ENCODE measurements around the gene RTN4IP1. TPM values are rescaled to one million over a fixed set of nuclear protein-coding genes. Genes with fewer than 3 reads are reported as not detected.

The RTN4IP1 gene
- total RNA-seq, 1 experiment from 2014 or later = 11.3 TPM

- DNase-seq (ENCODE audit: low read depth) = peak; percentile 83
These were observed 81.5 kb downstream of the RTN4IP1 start for GRCh38 chr6:106547601-106548453.

- DNase-seq (ENCODE audit: low read depth) = peak; percentile 86
These were observed 82.4 kb downstream of the RTN4IP1 start for GRCh38 chr6:106546691-106547414.

- DNase-seq (ENCODE audit: low read depth) = no peak
These were observed 83.0 kb downstream of the RTN4IP1 start for GRCh38 chr6:106546261-106546690.

GRCh38 chr6:106540907-106541306 is 88.4 kb downstream of the RTN4IP1 start:
- no peak for DNase-seq (ENCODE audit: low read depth)

GRCh38 chr6:106540432-106540831 is 88.9 kb downstream of the RTN4IP1 start:
- DNase-seq (ENCODE audit: low read depth) = no peak

GRCh38 chr6:106539936-106540335 is 89.4 kb downstream of the RTN4IP1 start:
- no peak for DNase-seq (ENCODE audit: low read depth)

- DNase-seq (ENCODE audit: low read depth) = no peak
These were observed 91.2 kb downstream of the RTN4IP1 start for GRCh38 chr6:106538145-106538544.

GRCh38 chr6:106537662-106538061 is 91.6 kb downstream of the RTN4IP1 start:
- DNase-seq (ENCODE audit: low read depth) = no peak

GRCh38 chr6:106536851-106537250 is 92.4 kb downstream of the RTN4IP1 start:
- DNase-seq (ENCODE audit: low read depth) = no peak

GRCh38 chr6:106536357-106536756 is 92.9 kb downstream of the RTN4IP1 start:
- DNase-seq (ENCODE audit: low read depth) = no peak

GRCh38 chr6:106535012-106535411 is 94.3 kb downstream of the RTN4IP1 start:
- no peak for DNase-seq (ENCODE audit: low read depth)

GRCh38 chr6:106534564-106534982 is 94.7 kb downstream of the RTN4IP1 start:
- DNase-seq (ENCODE audit: low read depth) = peak; percentile 51

- no peak for DNase-seq (ENCODE audit: low read depth)
These were observed 95.3 kb downstream of the RTN4IP1 start for GRCh38 chr6:106534004-106534403.

- DNase-seq (ENCODE audit: low read depth) = no peak
These were observed 96.2 kb downstream of the RTN4IP1 start for GRCh38 chr6:106533054-106533453.

GRCh38 chr6:106530502-106530901 is 98.8 kb downstream of the RTN4IP1 start:
- DNase-seq (ENCODE audit: low read depth) = no peak

GRCh38 chr6:106530026-106530425 is 99.3 kb downstream of the RTN4IP1 start:
- DNase-seq (ENCODE audit: low read depth) = no peak

GRCh38 chr6:106529438-106529837 is 99.9 kb downstream of the RTN4IP1 start:
- no peak for DNase-seq (ENCODE audit: low read depth)

GRCh38 chr6:106528521-106528920 is 100.8 kb downstream of the RTN4IP1 start:
- no peak for DNase-seq (ENCODE audit: low read depth)

GRCh38 chr6:106527979-106528378 is 101.3 kb downstream of the RTN4IP1 start:
- peak; percentile 92 for DNase-seq (ENCODE audit: low read depth)

GRCh38 chr6:106527117-106527516 is 102.2 kb downstream of the RTN4IP1 start:
- no peak for DNase-seq (ENCODE audit: low read depth)

- DNase-seq (ENCODE audit: low read depth) = no peak
These were observed 103.4 kb downstream of the RTN4IP1 start for GRCh38 chr6:106525882-106526275.

GRCh38 chr6:106525107-106525881 is 104.0 kb downstream of the RTN4IP1 start:
- DNase-seq (ENCODE audit: low read depth) = no peak

Measured in HT1080 (cell line).